ENCODE results near the gene HCLS1. TPM values are rescaled to one million over a fixed set of nuclear protein-coding genes. Genes with fewer than 3 reads are reported as not detected.
"Not testable (repeated sequence)": the region's sequence is repeated elsewhere in the genome, so short reads cannot be mapped to it uniquely, and the experiment has no call there.

HCLS1 gene, protein sequence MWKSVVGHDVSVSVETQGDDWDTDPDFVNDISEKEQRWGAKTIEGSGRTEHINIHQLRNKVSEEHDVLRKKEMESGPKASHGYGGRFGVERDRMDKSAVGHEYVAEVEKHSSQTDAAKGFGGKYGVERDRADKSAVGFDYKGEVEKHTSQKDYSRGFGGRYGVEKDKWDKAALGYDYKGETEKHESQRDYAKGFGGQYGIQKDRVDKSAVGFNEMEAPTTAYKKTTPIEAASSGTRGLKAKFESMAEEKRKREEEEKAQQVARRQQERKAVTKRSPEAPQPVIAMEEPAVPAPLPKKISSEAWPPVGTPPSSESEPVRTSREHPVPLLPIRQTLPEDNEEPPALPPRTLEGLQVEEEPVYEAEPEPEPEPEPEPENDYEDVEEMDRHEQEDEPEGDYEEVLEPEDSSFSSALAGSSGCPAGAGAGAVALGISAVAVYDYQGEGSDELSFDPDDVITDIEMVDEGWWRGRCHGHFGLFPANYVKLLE
- total RNA-seq, result 9.7 and 24.0 TPM in 2 replicates

DNA sequence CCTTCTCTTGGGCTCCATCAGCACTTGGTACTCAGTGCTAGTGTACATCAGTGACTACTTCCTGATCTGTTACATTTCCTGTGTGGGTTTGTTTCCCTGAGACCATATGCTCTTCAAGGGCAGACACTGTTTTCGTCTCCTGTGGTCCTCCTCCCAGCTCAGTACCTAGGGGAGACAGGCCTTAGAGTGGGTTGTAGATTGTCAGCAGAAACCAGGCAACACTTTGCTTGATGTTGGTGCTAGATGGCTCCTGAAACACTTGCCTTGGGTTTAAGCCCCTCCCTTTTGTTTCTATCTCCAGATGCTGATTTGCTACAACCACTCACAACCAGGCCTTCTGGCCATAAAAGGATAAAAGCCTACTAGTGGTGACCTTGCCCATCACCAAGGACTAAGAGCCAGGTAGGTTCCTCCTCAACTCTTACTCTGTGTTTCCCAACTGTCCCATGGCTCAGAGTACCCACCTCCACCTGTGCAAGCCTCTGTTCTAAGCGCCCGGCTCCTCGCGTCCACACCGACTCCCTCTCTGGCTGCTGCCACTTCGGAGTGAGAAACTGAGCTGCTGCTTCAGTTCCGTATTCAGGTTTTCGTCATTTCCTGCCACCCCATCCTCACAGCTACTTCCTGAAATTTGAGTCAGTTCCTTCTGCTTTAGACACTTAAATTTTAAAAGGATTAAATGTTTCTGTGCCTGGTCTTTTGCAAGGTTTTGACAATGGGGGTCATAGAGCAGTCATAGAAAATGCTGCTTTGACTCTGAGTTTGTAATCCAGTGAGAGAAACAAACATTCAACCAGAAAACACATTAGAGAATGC lies at the start of gene HCLS1:
Gene HCLS1, minus strand, starts transcription at position 548 of the 816 bp plus-strand sequence. CDS start 2,556 bp downstream, outside the sequence.
- DNase-seq (ENCODE audit: low read depth in 2 of 2), result peak; percentile 55 to 83

DNA sequence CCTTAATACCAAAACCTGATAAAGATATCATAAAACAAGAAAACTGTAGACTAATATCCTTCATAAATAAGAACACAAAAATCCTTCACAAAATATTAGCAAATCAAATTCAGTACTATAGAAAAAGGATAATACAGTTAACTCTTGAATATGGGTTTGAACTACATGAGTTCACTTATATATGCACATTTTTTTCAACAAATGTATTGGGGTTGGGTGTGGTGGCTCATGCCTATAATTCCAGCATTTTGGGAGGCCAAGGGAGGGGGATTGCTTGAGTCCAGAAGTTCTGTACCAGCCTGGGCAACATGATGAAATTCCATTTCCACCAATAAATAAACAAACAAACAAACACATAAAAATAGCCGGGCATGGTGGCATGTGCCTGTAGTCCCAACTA lies 49.6 kb upstream of the HCLS1 start:
- DNase-seq (ENCODE audit: low read depth in 2 of 2), result no peak

DNA sequence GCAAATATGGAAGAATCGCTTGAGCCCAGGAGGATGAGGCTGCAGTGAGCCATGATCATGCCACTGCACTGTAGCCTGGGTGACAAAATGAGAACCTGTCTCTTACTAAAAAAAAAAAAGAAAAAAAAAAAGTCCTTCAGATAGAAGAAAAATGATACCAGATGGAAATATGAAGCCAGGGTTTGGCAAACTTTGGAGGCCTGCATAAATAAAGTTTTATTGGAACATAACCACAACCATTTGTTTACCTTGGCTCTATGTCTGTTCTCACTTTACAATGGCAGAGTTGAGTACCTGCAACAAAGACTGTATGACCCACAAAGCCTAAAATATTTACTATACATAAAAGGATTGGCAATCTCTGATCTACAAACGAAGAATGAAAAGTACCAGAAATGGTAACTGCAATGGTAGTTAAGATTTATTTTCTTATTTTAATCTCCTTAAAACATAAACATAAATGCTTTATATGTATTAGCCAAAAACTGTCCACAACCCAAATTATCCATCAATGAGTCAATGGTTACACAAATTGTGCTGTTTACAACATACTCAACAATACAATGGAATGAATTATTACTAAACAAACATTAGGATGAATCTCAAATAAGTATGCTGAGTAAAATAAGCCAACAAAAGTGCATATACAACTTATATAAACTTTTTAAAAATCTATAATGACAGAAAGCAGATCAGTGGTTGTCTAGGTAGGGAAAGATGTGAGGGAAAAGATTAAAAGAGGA lies 47.0 kb upstream of the HCLS1 start:
- DNase-seq (ENCODE audit: low read depth in 2 of 2), result no peak

DNA sequence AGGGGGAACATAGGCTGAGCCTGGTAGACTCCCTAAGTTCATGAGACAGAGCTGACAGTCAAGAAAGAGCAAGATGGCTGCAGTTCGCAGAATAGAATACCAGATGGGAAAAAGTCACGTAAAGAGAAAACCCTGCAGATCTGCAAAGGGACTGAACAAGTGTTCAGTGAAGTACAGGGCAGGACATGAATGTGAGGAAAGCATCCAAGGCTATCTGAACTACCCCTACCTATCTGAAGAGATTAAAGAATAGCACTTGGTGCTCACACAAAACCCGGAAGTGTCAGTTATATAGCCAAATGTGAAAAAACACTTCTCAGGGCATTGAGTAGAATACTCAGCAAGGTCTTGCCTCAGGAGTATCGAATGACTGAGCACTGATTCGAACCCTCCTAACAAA lies 44.8 kb upstream of the HCLS1 start:
- no peak for DNase-seq (ENCODE audit: low read depth in 2 of 2)

DNA sequence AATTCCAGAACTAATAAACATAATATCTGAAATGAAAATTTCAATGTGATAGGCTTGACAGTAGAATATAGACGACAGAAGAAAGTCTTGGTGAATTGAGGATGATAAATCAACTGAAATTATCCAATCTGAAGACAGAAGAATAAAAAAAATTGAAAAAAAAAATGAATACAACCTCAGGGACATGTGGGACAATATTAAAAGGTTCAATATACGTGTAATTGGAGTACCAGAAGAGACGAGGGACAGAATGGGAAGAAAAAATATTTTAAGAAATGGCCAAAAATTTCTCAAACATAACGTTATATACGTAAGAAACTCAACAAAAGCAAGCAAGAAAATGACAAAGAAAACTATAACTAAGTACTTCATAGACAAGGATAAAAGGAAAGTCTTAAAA lies 43.3 kb upstream of the HCLS1 start:
- no peak for DNase-seq (ENCODE audit: low read depth in 2 of 2)

- DNase-seq (ENCODE audit: low read depth in 2 of 2), result no peak
Observed at GRCh38 chr3:121698901-121699300, 38.2 kb upstream of the HCLS1 start.

DNA sequence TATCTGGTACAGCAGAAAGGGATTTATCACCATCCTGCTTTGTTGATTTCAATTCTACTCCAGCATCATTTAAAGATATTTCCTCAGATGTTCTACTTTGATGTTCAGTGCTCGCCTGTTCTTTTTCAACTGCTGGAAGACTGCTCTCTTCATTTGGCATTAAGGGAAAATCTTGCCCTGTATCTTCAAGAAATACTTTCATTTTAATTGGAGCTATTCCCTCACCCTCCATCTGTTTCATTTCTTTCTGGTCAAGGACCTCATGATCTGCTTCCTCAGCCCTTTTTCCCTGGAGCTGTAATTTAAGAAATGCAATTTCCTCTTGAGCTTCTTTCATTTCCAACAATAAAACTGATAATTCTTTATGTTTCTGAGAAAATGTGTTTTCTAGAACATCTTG lies 37.8 kb upstream of the HCLS1 start:
- DNase-seq (ENCODE audit: low read depth in 2 of 2), result no peak

DNA sequence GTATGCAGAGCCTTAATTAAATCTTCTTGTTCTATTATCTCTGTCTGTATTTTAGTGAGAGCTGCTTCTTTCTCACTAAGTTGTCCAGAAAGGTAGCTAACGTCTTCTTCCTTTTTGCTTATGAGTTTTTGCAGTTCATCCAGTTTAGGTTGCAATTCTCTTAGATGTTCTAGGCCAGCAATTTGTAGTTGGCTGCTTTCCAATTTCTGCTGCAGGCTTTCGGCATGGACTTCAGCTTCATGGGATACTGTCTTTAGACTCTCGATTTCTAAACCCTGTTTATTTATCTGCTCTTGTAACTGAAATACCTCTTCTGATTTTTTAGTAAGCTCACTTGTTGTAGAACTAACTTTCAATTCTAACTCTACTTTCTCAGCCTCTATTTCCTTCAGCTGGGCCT lies 35.5 kb upstream of the HCLS1 start:
- DNase-seq (ENCODE audit: low read depth in 2 of 2), result no peak

DNA sequence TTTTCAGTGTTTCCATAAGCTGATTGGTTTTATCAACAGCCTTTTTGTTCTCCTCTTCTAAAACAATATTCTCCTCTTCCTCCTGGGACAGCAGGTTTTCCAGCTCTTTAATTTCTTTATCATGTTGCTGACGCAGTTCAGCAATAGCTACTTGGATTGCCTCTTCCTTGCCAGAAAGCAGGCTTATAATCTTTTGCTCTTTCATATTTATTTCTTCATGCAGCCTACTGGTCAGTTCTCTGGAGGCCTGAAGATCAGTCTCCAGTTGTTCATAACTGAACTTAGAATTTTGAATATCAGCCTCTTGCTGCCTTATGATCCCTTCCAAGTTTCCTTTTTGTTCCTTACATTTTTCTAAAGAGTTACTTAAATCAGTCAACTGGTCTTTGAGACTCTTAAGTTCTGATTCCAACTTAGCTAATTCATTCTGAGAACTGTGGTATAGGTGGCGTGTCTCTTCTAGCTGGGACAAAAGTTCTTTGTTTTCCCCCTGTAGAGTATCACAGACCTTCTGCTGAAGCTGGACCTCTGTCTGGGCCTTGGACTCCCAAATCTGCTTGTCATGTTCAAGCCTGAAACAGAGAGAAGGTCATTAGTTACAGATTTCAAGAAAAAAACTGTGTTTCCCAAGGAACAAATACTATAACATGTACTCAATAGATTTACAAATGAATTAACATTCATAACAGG lies 31.5 kb upstream of the HCLS1 start:
- DNase-seq (ENCODE audit: low read depth in 2 of 2), result no peak

DNA sequence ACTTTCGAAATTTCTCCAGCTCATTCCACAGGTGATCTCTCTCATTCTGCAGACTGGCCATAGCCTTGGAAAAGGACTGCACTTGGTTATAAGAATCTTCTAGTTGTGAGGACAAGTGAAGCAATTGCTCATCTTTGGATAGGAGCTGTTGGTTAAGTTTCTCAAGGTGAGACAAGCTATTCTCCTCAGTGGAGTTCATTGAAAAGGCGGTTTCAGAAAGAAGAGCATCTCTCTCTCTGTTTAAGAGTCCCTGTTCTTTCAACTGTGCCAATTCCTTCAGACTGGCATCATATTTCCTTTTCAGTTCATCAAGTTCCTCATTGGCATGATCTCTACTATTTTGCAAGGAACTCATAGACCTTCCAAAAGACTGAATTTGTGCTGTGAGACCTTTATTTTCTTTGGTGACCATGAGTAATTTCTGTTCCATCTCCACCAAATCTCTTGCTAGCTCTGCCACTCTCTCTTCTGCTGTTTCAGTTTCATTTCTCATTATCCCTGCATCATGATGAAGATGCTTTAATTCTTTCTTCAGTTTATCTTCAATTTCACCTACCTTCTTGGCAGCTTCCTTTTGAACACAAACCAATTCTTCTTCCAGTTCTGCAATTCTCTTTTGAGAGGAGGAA lies 30.2 kb upstream of the HCLS1 start:
- no peak for DNase-seq (ENCODE audit: low read depth in 2 of 2)

- DNase-seq (ENCODE audit: low read depth in 2 of 2), result not testable (repeated sequence)
Observed at GRCh38 chr3:121688747-121689146, 28.0 kb upstream of the HCLS1 start.

GRCh38 chr3:121681792-121682191 lies 21.1 kb upstream of the HCLS1 start:
- no peak for DNase-seq (ENCODE audit: low read depth in 2 of 2)

GRCh38 chr3:121677141-121677540 lies 16.4 kb upstream of the HCLS1 start:
- DNase-seq (ENCODE audit: low read depth in 2 of 2), result no peak

- no peak for DNase-seq (ENCODE audit: low read depth in 2 of 2)
Observed at GRCh38 chr3:121670676-121671075, 10.0 kb upstream of the HCLS1 start.

DNA sequence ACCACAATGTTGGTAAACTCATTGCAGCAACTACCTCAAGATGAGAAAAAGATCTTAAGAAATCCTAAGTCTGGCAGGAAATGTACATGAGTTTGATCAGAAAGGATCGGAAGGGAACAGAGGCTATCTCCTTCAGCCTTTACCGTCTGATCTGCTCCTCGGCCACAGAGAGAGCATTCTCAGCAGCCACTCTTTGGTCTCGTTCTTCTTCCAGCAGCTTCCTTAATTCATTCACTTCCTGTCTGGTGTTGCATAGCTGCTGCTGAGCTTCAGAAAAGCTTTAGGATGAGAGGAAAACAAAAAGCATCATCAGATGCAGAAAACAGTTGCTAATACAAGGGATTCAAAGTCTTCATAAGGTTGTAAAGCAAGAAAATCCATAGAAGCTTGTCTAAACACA lies 6.6 kb upstream of the HCLS1 start:
- no peak for DNase-seq (ENCODE audit: low read depth in 2 of 2)

DNA sequence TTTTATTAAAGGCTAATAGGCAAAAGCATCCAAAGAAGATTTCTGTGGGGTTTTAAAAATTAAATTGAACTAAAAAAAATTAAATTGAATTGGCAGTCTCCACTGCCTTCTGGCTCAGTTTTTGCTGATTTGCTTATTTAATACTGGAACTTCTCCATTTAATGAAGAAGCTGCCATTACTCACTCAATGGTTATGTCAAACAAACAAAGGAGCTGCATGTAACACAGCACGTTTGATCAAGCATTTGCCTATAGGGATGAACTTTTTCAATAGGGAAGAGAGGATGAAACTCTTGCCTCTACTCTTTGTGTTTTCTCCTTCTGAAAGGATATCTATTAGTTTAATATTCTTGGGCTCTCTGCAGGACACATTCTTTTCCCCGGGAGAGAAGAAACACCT lies 4.8 kb upstream of the HCLS1 start:
- DNase-seq (ENCODE audit: low read depth in 2 of 2), result no peak

DNA sequence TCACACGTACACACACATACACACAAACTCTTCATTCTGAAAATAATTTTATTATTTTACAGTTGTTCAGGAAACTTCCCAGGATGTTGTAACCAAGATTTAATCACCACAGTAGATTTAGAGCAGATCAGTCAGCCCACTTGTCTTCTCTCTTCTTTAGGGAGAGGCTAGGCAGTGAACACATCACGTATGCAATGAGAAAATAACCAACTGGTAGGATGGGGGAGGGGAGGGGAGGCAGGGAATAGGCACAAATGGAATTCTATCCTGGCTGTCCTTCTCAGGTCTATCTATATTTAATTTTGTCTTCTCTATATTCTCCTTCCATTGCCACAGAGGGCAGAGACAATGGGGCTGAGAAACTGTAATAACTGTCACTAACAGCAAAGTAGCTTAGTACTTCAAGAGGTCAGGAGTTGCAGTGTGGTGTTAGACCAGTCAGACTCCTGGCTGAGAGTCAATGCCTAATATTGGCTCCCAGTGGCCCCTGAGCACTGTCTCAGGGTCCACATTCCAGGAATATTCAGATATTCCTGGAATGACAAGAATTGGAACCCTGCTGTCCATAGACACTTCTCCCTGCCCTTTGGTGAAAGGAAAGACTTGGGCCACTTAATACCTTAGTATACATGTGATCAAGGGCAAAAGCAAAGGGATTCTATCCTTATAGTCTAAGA lies 2.6 kb upstream of the HCLS1 start:
- no peak for DNase-seq (ENCODE audit: low read depth in 2 of 2)

DNA sequence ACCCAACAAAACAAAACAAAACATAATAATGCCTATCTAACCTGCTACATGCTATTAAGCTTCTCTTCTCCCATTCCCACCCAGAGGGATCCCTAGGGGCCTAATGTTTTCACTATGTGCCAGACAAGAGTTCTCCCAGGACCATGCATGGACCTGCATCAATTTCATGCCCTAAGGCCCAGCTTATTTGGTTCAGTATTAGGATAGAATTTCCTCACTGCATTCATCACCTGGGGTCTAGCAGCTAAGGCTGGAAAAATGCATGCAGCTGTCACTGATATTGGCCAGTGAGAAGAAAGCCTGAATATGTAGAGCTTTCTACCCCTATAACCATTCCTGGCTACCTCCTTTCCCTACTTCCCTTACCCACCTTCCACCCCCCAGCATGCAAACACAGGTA lies 2.0 kb upstream of the HCLS1 start:
- DNase-seq (ENCODE audit: low read depth in 2 of 2), result no peak

- no peak for DNase-seq (ENCODE audit: low read depth in 2 of 2)
Observed at GRCh38 chr3:121661376-121661775, 673 bp upstream of the HCLS1 start.

GRCh38 chr3:121659586-121659985 lies 1.1 kb downstream of the HCLS1 start:
- no peak for DNase-seq (ENCODE audit: low read depth in 2 of 2)

Measured in lung microvascular endothelial cell (primary cell).